GM12878 (cell line): Measurements from ENCODE around the gene TEX44. TPM values are rescaled to one million over a fixed set of nuclear protein-coding genes. Genes with fewer than 3 reads are reported as not detected.

Experiments used
- ATAC-seq: fragments of 200-7000 bp; cut with Tn5 transposase; 3 replicates; pipeline ENCODE4 v1.9.1; 2020; ENCODE audit warnings: mild to moderate bottlenecking, moderate library complexity
- BruUV-seq: library from RNA; stranded (reverse); fragments of 400-500 nt; replicated peaks from 2 replicates; lab custom pipeline; 2021; lab: Mats Ljungman, UMichigan
- CTCF ChIA-PET: fragments of 300-600 bp; sonication (Branson Sonifier 250); formaldehyde crosslinking; extraction: SDS; loops from one replicate; lab custom pipeline; 2021; ENCODE audit warnings: inconsistent platforms; lab: Yijun Ruan, JAX
- POLR2A ChIA-PET: fragments of 350-600 bp; formaldehyde crosslinking; extraction: SDS; loops from one replicate; lab custom pipeline; 2021; ENCODE audit warnings: inconsistent platforms; lab: Charles Lee
- RAD21 ChIA-PET: fragments of 300-600 bp; sonication (Branson Sonifier 250); formaldehyde crosslinking; loops from one replicate; lab custom pipeline; 2023; ENCODE audit warnings: antibody characterized with exemption; ENCODE audit not compliant: unreplicated experiment; lab: Charles Lee
- SMC1A ChIA-PET: fragments of 300-600 bp; sonication (Branson Sonifier 250); formaldehyde crosslinking; loops from one replicate; lab custom pipeline; 2023; ENCODE audit not compliant: unreplicated experiment, uncharacterized antibody; lab: Charles Lee
- DNase-seq: peaks from one replicate; pipeline ENCODE4 v3.0.0-alpha.2; 2011; ENCODE audit warnings: low read depth, low spot score
- FAIRE-seq: peaks from 3 replicates; lab custom pipeline; 2011; peaks lifted over from hg19 to GRCh38; lab: Jason Lieb, UNC
- H2AFZ ChIP-seq: 2 replicates; pipeline ENCODE4 v1.6.0; 2011; ENCODE audit warnings: low read depth, low read length, control low read depth; ENCODE audit not compliant: control insufficient read depth
- H3K27ac ChIP-seq: 2 replicates; pipeline ENCODE4 v1.5.1; 2011; ENCODE audit warnings: control low read depth; ENCODE audit not compliant: control insufficient read depth, insufficient read depth
- H3K27me3 ChIP-seq, 2 experiments: replicated peaks in 1 of 2; 2 replicates each; pipeline versions ENCODE4 v1.6.0 to v1.6.1; 2011; ENCODE audit warnings: low read length in 1 of 2; ENCODE audit not compliant: control insufficient read depth in 2 of 2, insufficient read depth in 2 of 2
- H3K36me3 ChIP-seq, 2 experiments: 2 replicates each; pipeline ENCODE4 v1.5.1; 2011; ENCODE audit warnings: low read length in 1 of 2; ENCODE audit not compliant: control insufficient read depth in 2 of 2, insufficient read depth in 2 of 2
- H3K4me1 ChIP-seq: 2 replicates; pipeline ENCODE4 v1.6.1; 2011; ENCODE audit warnings: mild to moderate bottlenecking, low read length, moderate library complexity, mixed read lengths; ENCODE audit not compliant: control insufficient read depth, insufficient read depth
- H3K4me2 ChIP-seq: 2 replicates; pipeline ENCODE4 v1.6.0; 2011; ENCODE audit warnings: control low read depth; ENCODE audit not compliant: control insufficient read depth, insufficient read depth
- H3K4me3 ChIP-seq: fragments of 200-600 bp; sonication (generic); 2 replicates; pipeline ENCODE4 v1.5.1; 2016
- H3K79me2 ChIP-seq: 2 replicates; pipeline ENCODE4 v1.6.0; 2011; ENCODE audit warnings: low read length; ENCODE audit not compliant: control insufficient read depth, insufficient read depth
- H3K9ac ChIP-seq: 2 replicates; pipeline ENCODE4 v1.8.0; 2011; ENCODE audit warnings: low read length, control low read depth, mixed read lengths; ENCODE audit not compliant: control insufficient read depth, insufficient read depth
- H3K9me3 ChIP-seq: replicated peaks from 3 replicates; pipeline ENCODE4 v1.5.1; 2011; ENCODE audit warnings: mild to moderate bottlenecking, low read length; ENCODE audit not compliant: control insufficient read depth, insufficient read depth
- H4K20me1 ChIP-seq: 2 replicates; pipeline ENCODE4 v1.6.0; 2011; ENCODE audit not compliant: control insufficient read depth, insufficient read depth
- HDGF ChIP-seq: fragments of 450-650 bp; IDR thresholded peaks from 2 replicates; pipeline ENCODE4 v1.6.1; 2016; ENCODE audit warnings: antibody characterized with exemption
- RELA ChIP-seq: fragments of 450-650 bp; IDR thresholded peaks from 2 replicates; pipeline ENCODE4 v1.8.0; 2014; ENCODE audit warnings: borderline replicate concordance; ENCODE audit not compliant: partially characterized antibody
- REST ChIP-seq: IDR thresholded peaks from 2 replicates; pipeline ENCODE4 v1.6.1; 2012; ENCODE audit warnings: mild to moderate bottlenecking, low read depth, low read length
- WGBS: methylation state at CpG from one replicate; pipeline ENCODE4 v1.1.6; 2016; ENCODE audit warnings: low lambda C conversion rate; ENCODE audit not compliant: insufficient replicate concordance, insufficient coverage; ENCODE audit errors: missing lambda C conversion rate; 5-methylcytosine and 5-hydroxymethylcytosine counted together
- in situ Hi-C: fragments of 300-500 bp; cut with MboI; formaldehyde crosslinking; loops from 9 replicates; pipeline ENCODE4 v1.14.3; 2018; ENCODE audit warnings: mixed read lengths
- intact Hi-C: fragments of 100-400 bp; cut with micrococcal nuclease; formaldehyde crosslinking; loops from one replicate; pipeline ENCODE4 v1.14.2; 2022; ENCODE audit not compliant: unreplicated experiment
- polyA plus RNA-seq, 11 experiments: library from polyadenylated mRNA; depleted of rRNA in 4 of 11; unstranded in 6 of 11; stranded (reverse) in 5 of 11; fragments of >200 nt; fragmentation: Nextera tagmentation in 4 of 11; fragmentation: Illumina TruSeq in 1 of 11; extraction: Ambion mirVana in 4 of 11; extraction: Trizol in 1 of 11; gene quantifications; 1 replicate in 1 of 11; 2 replicates in 10 of 11; pipeline versions ENCODE4 v1.2.1 to v1.2.3, GENCODE V29; 2011 to 2016; ENCODE audit warnings: inconsistent platforms in 2 of 11, missing spikeins in 2 of 11, low read depth in 1 of 11
- total RNA-seq, 4 experiments: library from RNA; depleted of rRNA in 3 of 4; stranded (reverse); fragments of >200 nt in 3 of 4; fragmentation: Illumina TruSeq in 1 of 4; extraction: Trizol in 1 of 4; gene quantifications; 2 replicates each; pipeline versions ENCODE4 v1.2.1 to v1.2.3, GENCODE V29; 2013 to 2021
- TF ChIP-seq, protein P1 (sequence below): fragments of 450-650 bp; IDR thresholded peaks from 2 replicates; pipeline ENCODE4 v1.6.1; 2017; ENCODE audit warnings: borderline replicate concordance

Gene TEX44
- total and polyA plus RNA-seq, 10 of the 15 experiments (the other 5 are each of a cell fraction or from before 2014, with no cell fraction given): not detected

- Histone ChIP-seq H3K4me3 (no peak overlapping the region), H3K4me2 (no peak overlapping the region), H4K20me1 (no peaks in the 10 kb centered on the region), H3K27me3 (no peaks in the 10 kb centered on the region), H3K9me3 (no peaks in the 10 kb centered on the region), H3K9ac (no peak overlapping the region), H3K79me2 (no peaks in the 10 kb centered on the region), H3K36me3 (no peaks in the 10 kb centered on the region), H3K4me1 (peaks cover 9% of the 10 kb centered on the region), H2AFZ (no peak overlapping the region), H3K27ac (no peak overlapping the region)
- POLR2A ChIA-PET: no interaction called here
- CTCF ChIA-PET: interaction anchor here (1.3 to 3.4 kb wide), 4 partner anchors 10 to 85 kb away, joined by 3 to 29 read pairs (median 8); no protein-coding TSS in a partner anchor
- intact Hi-C loops (no loop called here), in situ Hi-C loops (no loop called here)
- WGBS: 72% methylated on average over 6 of the region's 6 CpGs
- TF ChIP-seq, protein P1, sequence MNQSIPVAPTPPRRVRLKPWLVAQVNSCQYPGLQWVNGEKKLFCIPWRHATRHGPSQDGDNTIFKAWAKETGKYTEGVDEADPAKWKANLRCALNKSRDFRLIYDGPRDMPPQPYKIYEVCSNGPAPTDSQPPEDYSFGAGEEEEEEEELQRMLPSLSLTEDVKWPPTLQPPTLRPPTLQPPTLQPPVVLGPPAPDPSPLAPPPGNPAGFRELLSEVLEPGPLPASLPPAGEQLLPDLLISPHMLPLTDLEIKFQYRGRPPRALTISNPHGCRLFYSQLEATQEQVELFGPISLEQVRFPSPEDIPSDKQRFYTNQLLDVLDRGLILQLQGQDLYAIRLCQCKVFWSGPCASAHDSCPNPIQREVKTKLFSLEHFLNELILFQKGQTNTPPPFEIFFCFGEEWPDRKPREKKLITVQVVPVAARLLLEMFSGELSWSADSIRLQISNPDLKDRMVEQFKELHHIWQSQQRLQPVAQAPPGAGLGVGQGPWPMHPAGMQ: no peak
- TF ChIP-seq HDGF (no peak), RELA (no peak), REST (no peak)
- RAD21 ChIA-PET: no interaction called here
- ATAC-seq (no peak), FAIRE-seq (no peak), DNase-seq (no peak)
- no TSS peak for BruUV-seq
- SMC1A ChIA-PET: no interaction called here
These were observed 2.0 kb upstream of the TEX44 start for GRCh38 chr2:231590614-231591013.
